ENCODE measurements around the gene SSNA1.

The SSNA1 gene

GRCh38 chr9:137204731-137205125 lies 16.3 kb downstream of the SSNA1 start:
- no peak for DNase-seq

DNA sequence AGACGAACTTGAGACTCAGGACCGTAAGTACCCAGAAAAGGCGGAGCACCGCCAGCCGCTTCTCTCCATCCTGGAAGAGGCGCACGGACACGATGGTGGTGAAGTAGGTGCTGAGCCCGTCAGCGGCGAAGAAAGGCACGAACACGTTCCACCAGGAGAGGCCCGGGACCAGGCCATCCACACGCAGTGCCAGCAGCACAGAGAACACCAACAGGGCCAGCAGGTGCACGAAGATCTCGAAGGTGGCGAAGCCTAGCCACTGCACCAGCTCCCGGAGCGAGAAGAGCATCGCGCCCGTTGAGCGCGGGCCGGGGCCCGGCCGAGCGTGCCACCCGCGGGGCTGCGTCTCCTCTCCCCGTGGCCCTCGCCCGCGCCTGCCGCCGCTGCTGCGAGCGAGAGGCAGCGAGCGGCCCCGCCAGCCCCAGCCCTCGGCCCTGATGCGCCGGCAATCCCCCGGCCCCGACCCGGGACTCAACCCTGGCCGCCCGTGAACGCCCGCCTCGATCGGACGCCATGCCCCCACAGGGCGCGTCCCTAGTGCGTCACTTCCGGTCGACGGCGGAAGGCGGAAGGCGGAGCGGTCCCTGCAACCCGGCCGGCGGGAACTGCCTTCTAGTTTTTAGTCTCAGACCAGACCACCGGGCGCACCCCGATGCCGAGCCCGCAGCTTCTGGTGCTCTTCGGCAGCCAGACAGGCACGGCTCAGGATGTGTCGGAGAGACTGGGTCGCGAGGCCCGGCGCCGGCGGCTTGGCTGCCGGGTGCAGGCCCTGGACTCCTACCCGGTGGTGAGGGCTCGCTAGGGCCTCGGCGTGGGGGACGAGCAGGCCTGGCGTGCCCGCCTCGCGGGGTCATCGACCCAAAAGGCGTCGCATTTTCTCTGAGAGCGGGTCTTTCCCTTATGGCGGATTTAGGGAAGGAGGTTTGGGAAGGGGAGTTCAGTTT lies 16.9 kb downstream of the SSNA1 start, which contains the start of the genes NDOR1 and TMEM203:
Gene NDOR1 (plus strand): TSS at position 575 of the 944 bp plus-strand sequence. CDS start 78 bp downstream, at position 653.
Gene TMEM203 (minus strand): TSS at position 523 of the 944 bp plus-strand sequence. CDS start 234 bp downstream, at position 289.
- DNase-seq: peak; percentile 88 to 94

DNA sequence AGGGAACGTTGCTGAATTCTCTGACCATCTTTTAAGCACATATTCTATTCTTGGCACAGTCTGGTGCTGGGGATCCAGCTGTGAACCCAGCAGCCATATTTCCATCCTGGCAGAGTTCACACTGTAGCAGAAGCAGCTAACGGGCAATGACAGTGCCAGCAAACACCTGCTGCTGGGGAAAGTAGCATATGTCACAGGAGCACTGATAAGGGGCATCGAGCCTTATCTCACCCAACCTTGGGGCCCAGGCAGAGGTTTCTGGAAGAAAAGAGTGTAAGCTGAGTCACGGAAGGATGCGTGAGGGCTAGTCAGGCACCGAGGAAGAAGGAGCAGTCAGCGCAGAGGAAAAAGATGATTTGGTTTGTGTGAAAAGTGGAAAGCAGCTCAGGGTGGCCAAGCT lies 18.1 kb downstream of the SSNA1 start:
- DNase-seq: no peak

- no peak for DNase-seq
Measured at GRCh38 chr9:137211532-137211931, 23.1 kb downstream of the SSNA1 start.

DNA sequence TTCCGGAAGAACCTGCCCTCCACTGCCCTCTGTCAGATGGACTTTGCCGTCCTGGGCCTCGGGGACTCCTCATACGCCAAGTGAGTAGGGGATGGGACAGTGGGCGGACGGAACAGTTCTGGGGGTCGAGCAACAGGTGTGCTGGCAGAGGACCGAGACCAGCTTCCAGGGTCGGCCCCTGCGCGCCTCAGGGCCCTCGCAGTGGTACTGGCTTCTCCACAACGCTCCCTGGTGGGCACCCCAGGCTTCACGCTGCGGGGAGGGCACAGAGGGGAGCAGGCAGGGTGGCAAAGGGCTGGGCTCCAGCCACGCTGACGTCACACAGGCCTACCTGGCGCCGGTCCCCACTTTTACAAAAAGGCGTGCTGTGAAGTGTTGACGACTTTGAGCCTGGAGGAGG lies 24.0 kb downstream of the SSNA1 start:
- no peak for DNase-seq

- DNase-seq: no peak
Measured at GRCh38 chr9:137213160-137214060, 24.9 kb downstream of the SSNA1 start.

- DNase-seq: no peak
Measured at GRCh38 chr9:137214620-137215019, 26.1 kb downstream of the SSNA1 start.

DNA sequence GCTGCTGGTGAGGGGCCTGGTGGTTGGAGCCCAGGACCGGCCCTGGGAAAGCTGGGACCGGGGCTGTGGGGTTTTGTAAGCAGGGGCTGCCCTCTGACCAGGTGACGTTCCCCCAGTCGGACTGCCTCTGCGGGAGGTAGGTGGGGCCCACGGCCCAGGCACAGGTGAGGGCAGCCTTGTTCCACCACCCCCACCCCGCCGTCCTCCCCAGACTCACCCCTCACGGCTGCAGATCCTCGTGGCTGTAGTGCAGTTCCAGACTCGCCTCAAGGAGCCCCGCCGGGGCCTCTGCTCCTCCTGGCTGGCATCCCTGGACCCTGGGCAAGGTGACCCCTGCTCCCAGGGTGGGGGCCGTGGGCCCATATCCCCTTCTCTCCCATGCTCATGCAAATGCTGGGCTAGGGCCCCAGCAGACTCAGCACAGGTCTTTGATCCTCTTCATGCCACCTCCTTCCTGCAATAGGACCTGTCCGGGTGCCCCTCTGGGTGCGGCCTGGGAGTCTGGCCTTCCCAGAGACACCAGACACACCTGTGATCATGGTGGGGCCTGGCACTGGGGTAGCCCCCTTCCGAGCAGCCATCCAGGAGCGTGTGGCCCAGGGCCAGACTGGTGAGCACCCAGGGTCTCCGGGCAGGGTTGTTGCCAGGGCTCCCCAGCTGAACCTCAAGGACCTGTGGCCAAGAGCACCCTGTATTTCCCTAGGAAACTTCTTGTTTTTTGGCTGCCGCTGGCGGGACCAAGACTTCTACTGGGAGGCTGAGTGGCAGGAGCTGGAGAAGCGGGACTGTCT lies 26.9 kb downstream of the SSNA1 start:
- DNase-seq: no peak

DNA sequence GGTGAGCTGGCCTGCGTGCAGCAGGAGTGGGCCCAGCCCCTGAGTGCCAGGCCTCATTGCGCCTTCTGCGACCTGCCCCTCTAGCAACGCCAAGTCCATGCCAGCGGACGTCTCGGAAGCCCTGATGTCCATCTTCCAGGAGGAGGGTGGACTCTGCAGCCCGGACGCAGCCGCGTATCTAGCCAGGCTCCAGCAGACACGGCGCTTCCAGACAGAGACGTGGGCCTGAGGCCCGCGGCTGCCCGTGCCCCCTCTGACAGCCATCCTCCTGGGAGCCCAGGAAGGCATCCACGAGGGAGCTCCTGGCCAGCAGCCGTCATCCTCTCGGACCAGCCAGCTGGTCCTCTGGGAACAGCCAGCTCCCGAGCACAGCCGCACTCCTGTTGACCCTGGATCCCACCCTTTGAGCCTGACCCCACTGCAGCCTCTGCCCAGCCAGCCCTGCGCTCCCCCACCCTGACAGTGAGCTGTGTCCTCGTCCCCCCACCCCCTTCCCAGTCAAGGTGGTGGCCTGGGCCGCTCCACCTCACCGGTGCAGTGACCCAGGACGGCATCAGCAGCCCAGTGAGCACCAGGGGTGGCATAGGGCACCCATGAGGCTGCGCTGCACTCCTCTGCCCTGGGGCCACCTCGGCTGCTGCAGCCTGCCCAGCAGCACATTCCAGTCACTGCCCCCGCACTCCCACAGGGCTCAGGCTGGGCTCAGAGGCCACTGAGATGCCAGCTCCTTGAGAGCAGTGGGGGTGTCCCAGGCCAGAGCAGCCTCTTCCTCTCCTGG lies 27.9 kb downstream of the SSNA1 start:
- DNase-seq: no peak

DNA sequence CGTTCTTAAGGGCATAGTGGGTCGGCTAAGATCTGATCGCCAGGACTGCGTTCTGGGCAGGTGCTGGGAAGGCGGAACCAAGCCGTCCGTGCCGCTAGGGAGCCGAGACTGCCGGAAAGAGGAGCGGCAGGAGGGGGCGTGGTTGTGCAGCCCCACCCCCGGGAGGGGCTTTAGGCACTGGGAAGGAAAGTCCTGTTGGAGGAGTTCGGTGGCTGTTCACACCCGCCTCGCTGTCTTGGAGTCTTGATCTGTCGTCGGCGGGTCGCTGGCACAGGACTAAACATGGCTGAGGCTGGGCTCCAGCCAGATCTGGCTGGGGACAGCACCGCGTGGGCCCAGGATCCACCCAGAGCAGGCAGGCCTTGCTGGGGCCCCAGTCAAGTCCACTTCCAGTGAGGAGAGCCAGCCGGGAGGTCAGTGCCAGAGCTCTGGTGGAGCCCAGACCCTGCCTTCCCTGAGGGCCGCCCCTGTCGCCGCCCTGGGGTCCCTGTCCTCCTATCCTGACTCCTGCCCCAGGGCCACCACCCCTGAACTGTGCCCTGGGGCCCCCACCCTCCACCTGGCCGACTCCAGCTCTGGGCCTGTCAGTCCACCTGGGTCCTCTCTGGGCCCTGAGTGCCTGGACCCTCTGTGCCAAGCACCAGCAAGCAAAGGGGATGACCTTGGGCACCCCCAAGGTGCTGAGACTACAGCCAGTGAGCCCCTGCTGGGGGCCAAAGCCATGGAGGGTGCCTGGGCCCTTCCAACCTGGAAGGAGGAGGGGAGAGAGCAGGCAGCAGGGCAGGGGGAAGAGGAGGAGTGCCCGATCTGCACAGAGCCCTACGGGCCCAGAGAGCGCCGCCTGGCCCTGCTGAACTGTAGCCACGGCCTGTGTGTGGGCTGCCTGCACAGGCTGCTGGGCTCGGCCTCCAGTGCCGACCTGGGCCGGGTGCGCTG lies 29.1 kb downstream of the SSNA1 start:
- no peak for DNase-seq

DNA sequence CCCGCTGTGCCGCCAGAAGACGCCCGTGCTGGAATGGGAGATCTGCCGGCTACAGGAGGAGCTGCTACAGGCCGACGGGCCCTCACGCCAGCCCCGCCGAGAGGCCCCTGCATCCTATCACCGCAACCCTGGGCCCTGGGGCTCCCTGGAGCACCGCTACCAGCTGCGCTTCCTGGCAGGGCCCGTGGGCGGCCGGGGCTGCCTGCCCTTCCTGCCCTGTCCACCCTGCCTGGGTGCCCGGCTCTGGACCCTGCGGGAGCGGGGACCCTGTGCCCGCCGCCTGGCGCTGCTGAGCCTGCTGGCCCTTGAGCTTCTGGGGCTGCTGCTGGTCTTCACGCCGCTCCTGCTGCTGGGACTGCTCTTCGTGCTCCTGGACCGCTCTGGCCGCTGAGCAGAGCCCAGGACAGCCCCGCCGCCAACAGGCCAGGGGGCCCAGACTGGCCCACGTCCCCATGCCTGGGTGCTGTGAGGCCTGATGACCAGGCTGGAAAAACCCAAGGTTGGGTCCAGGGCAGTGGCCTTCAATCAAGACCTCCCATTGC lies 29.8 kb downstream of the SSNA1 start:
- no peak for DNase-seq

DNA sequence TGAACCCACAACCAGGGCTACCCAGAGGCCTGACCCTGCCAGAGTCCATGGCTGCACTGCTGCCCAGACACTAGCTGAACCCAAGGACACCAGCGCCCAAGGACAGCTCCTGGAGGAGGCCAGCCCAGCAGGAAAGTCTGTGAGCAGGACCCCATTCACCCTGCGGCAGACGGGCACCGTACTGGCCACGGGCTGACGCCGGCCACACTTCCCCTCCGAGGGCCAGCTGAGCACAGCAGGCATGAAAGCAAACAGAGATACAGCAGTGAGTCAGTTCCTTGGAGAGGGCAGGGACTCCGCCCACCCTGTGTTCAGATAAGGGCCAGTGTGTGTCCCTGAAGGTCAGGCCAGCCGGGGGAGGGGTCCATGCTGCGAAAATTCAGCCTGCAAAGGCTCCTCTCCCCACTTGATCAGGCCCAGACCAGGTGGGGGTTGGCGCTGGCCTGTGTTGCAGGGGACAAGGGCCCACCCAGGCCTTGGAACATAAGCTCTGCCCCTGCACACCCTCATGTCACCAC lies 30.3 kb downstream of the SSNA1 start:
- no peak for DNase-seq

DNA sequence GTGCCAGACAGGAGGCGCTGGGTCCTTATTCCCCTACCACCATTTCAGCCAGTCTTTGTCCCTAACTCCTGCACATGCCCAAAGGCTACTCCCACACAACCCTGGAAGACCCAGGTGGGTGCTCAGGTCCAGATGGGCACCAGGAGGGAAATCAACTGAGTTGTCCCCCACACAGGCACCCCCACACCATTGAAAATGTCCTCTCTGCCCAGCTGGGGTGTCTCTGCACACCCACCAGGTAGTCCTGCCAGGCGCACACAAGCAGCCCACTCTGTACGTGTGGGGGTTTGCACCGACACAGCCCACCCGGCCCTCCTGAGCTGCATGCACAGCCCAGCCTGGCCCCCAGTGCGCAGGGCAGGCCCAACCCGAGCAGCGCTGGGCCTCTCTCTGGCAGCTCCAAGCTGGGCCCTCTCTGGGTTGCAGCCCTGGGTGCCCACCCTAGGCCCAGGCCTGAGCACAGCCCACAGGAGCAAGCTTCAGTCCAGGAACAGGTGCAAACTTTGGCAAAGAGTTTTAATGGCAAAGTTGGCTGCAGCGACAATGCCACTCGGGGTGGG lies 31.4 kb downstream of the SSNA1 start:
- no peak for DNase-seq

DNA sequence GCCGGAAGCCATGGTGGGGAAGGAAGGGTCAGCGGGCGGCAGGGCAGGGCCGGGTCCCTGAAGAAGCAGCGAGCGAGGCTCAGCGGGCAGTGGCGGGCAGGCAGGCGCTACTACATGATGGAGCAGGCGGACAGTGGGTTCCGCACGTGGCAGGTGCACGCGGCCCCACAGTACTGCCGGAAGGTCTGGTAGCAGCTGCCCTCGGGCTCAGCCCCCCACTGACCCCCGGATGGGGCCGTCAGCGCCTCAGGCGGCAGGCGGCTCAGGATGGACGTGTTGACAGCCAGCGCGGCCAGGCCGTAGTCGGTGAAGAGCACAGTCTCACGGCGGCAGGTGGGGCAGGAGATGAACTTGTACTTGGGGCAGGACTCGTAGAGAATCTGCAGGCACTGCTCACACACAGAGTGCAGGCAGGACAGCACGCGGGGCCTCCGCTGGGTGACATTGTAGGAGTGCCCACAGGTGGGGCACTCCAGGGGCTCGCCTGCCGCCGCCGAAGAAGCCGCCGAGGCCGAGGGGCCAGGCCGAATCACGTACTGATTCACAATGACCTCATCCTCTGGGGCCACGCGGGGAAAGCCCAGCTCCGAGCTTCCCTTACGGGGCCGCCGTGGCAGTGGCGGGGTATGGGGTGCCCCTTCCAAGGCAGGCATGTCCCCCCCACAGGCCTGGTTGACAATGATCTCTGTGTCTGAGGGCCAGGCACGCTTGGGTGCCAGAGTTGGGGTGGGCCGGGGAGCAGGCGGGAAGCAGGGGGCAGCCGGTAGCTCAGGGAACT lies 32.0 kb downstream of the SSNA1 start:
- no peak for DNase-seq

GRCh38 chr9:137221095-137221505 lies 32.6 kb downstream of the SSNA1 start:
- DNase-seq: no peak

DNA sequence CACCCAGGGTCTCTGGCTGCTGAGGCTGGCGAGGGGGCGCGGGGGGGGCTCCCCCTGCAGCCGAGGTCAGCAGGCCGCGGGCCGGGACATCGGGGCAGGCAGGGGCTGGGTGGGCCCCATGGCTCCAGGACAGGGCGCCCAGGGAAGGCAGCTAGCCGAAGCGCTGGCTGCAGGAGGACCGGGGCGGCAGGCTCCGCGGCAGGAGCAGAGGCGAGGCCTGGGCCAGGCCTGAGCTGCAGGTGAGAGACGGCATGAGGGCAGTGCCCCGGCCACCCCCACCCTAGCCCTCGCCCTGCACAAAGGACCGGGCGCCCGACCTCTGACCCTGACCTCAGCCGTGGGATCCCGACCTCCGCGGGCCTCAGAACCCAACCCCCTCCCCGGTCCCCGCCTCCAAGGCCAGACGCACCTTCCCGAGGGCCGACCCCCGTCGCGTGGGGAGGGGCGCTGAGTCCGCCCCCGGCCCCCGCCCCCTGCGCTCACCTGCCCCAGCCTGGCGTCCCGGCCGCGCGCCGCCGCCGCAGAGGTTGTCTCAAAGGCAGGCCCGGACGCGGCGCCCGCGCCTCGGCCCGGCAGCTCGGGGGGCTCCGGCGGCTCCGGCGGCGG lies 33.1 kb downstream of the SSNA1 start:
- DNase-seq: peak in 1 of 2 experiments; percentile 29

- DNase-seq: peak in 1 of 2 experiments; percentile 27
Measured at GRCh38 chr9:137222190-137223077, 34.0 kb downstream of the SSNA1 start, which contains the start of gene RNF208. Gene RNF208, minus strand, starts transcription at chr9:137222240. Its CDS starts 1,028 bp downstream, at chr9:137221212.
